Measurements from ENCODE around the gene PPM1H. TPM values are rescaled to one million over a fixed set of nuclear protein-coding genes. Genes with fewer than 3 reads are reported as not detected.
"Not testable (repeated sequence)": the region's sequence is repeated elsewhere in the genome, so short reads cannot be mapped to it uniquely, and the experiment has no call there.

Gene PPM1H
- total RNA-seq, 1 donor from 2014 or later: 15.7 TPM

DNA sequence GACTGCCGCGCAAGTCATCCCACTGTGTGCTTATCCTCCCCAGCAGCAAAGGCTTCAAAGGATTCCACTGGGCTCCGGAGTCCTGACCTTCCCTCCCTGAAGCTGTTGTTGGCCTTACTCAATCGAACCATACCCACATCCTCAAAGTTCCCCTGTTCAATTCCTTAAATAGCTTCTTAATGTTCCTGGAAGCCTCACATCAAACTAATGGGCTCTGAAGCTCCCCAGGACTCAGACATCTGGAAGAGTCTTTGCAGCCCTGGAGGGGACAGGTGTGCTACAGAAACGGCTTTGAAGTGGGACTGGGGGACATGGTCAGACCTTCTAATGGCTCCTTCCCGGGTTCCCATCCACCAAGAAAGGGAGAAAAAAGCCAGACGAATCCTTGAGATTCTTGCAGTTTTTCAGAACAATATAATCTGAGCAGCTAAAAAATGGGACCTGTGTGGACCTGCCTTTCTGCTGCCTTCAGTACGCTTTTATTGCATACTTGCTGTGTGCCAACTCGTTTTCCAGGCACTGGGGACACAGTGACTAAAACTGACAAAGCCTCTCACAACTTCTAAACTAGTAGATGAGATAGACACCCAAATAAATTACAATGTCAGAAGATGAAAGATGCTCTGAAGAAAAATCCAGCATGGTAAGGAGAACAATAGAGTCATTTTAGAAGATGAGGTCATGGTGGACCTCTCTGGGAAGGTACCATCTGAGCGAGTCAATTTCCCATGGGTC is 263.8 kb downstream of the PPM1H start:
- H3K27me3 Mint-ChIP-seq (ENCODE audit: low read depth): no peaks in the 10 kb centered on the region
- H3K4me1 Mint-ChIP-seq: no peaks in the 10 kb centered on the region
- H3K27ac Mint-ChIP-seq: no peak overlapping the region
- H3K36me3 Mint-ChIP-seq: peaks cover 5% of the 10 kb centered on the region
- no peak for DNase-seq (ENCODE audit: low spot score in 2 of 2, unreplicated experiment in 2 of 2)
- no peak for TF ChIP-seq CTCF (IDR thresholded peaks at IDR 0.05; ENCODE audit: unreplicated experiment)
- H3K9me3 Mint-ChIP-seq: no peaks in the 10 kb centered on the region
- no peak overlapping the region for H3K4me3 Mint-ChIP-seq

GRCh38 chr12:62668782-62669181 is 266.2 kb downstream of the PPM1H start:
- no peak for TF ChIP-seq CTCF (IDR thresholded peaks at IDR 0.05; ENCODE audit: unreplicated experiment)
- H3K36me3 Mint-ChIP-seq: peaks cover 7% of the 10 kb centered on the region
- H3K4me3 Mint-ChIP-seq: no peak overlapping the region
- no peaks in the 10 kb centered on the region for H3K4me1 Mint-ChIP-seq
- peaks cover 4% of the 10 kb centered on the region for H3K9me3 Mint-ChIP-seq
- no peak for DNase-seq (ENCODE audit: low spot score in 2 of 2, unreplicated experiment in 2 of 2)
- no peaks in the 10 kb centered on the region for H3K27me3 Mint-ChIP-seq (ENCODE audit: low read depth)
- H3K27ac Mint-ChIP-seq: no peak overlapping the region

- H3K27me3 Mint-ChIP-seq (ENCODE audit: low read depth); DNase-seq (ENCODE audit: low spot score in 2 of 2, unreplicated experiment in 2 of 2); H3K4me3 Mint-ChIP-seq; H3K4me1 Mint-ChIP-seq; H3K27ac Mint-ChIP-seq: not testable (repeated sequence)
- Mint-ChIP-seq H3K36me3 (peaks cover 16% of the 10 kb centered on the region), H3K9me3 (peaks cover 13% of the 10 kb centered on the region)
Observed at GRCh38 chr12:62664951-62665350, 270.0 kb downstream of the PPM1H start.

DNA sequence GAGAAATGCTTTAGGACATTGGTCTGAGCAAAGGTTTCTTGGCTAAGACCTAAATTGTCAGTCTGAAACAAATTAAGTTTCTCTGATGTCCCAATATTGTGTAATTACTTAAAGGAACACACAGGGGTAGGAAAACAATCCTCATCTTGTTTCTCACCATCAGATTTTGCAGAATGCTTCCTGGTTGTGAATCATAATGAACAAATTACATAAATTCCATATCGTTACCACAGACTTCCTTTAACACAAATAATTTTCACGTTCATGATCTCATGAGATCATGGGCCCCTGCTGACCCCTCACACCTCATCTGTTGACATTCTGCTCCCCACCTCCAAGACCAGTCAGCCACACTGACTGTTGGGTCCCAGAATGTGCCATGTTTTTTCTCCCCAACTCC is 274.2 kb downstream of the PPM1H start:
- H3K27me3 Mint-ChIP-seq (ENCODE audit: low read depth): no peaks in the 10 kb centered on the region
- H3K36me3 Mint-ChIP-seq: peaks cover 14% of the 10 kb centered on the region
- H3K27ac Mint-ChIP-seq: no peak overlapping the region
- no peak for TF ChIP-seq CTCF (IDR thresholded peaks at IDR 0.05; ENCODE audit: unreplicated experiment)
- H3K9me3 Mint-ChIP-seq: peaks cover 14% of the 10 kb centered on the region
- H3K4me1 Mint-ChIP-seq: peaks cover 8% of the 10 kb centered on the region
- H3K4me3 Mint-ChIP-seq: no peak overlapping the region
- no peak for DNase-seq (ENCODE audit: low spot score in 2 of 2, unreplicated experiment in 2 of 2)

GRCh38 chr12:62659453-62660295 is 275.3 kb downstream of the PPM1H start:
- no peak for DNase-seq (ENCODE audit: low spot score in 2 of 2, unreplicated experiment in 2 of 2)

More at GRCh38 chr12:62659453-62660295, 275.3 kb downstream of the PPM1H start:
- peak overlapping the region; percentile 53 for H3K27ac Mint-ChIP-seq
- TF ChIP-seq CTCF (IDR thresholded peaks at IDR 0.05; ENCODE audit: unreplicated experiment): no peak
- no peaks in the 10 kb centered on the region for H3K27me3 Mint-ChIP-seq (ENCODE audit: low read depth)
- no peak overlapping the region for H3K4me3 Mint-ChIP-seq
- H3K4me1 Mint-ChIP-seq: peaks cover 13% of the 10 kb centered on the region
- H3K9me3 Mint-ChIP-seq: peaks cover 13% of the 10 kb centered on the region
- H3K36me3 Mint-ChIP-seq: peaks cover 11% of the 10 kb centered on the region
